ENCODE data around the gene ADA.

Gene ADA

GRCh38 chr20:44624152-44624551 is 27.3 kb downstream of the ADA start:
- no peak for DNase-seq (ENCODE audit: low read depth)

GRCh38 chr20:44622501-44623270 is 28.8 kb downstream of the ADA start:
- no peak for DNase-seq (ENCODE audit: low read depth)

- no peak for DNase-seq (ENCODE audit: low read depth)
These were observed 29.6 kb downstream of the ADA start for GRCh38 chr20:44621939-44622338.

- no peak for DNase-seq (ENCODE audit: low read depth)
These were observed 30.2 kb downstream of the ADA start for GRCh38 chr20:44621325-44621724.

GRCh38 chr20:44620030-44620429 is 31.5 kb downstream of the ADA start:
- DNase-seq (ENCODE audit: low read depth): no peak

- DNase-seq (ENCODE audit: low read depth): no peak
These were observed 32.2 kb downstream of the ADA start for GRCh38 chr20:44619294-44619693.

GRCh38 chr20:44618318-44618731 is 33.2 kb downstream of the ADA start:
- peak; percentile 16 for DNase-seq (ENCODE audit: low read depth)

- DNase-seq (ENCODE audit: low read depth): no peak
These were observed 34.9 kb downstream of the ADA start for GRCh38 chr20:44616604-44616964.

GRCh38 chr20:44615876-44616603 is 35.5 kb downstream of the ADA start:
- DNase-seq (ENCODE audit: low read depth): no peak

GRCh38 chr20:44615169-44615791 is 36.2 kb downstream of the ADA start:
- DNase-seq (ENCODE audit: low read depth): no peak

- no peak for DNase-seq (ENCODE audit: low read depth)
These were observed 37.0 kb downstream of the ADA start for GRCh38 chr20:44614525-44614924.

GRCh38 chr20:44613575-44613974 is 37.9 kb downstream of the ADA start:
- no peak for DNase-seq (ENCODE audit: low read depth)

GRCh38 chr20:44610313-44610962 is 41.1 kb downstream of the ADA start:
- DNase-seq (ENCODE audit: low read depth): no peak

GRCh38 chr20:44609516-44610312 is 41.8 kb downstream of the ADA start:
- DNase-seq (ENCODE audit: low read depth): peak; percentile 75

GRCh38 chr20:44609006-44609515 is 42.4 kb downstream of the ADA start:
- no peak for DNase-seq (ENCODE audit: low read depth)

GRCh38 chr20:44606725-44607441 is 44.6 kb downstream of the ADA start:
- DNase-seq (ENCODE audit: low read depth): no peak

- no peak for DNase-seq (ENCODE audit: low read depth)
These were observed 48.2 kb downstream of the ADA start for GRCh38 chr20:44603327-44603726.

- DNase-seq (ENCODE audit: low read depth): no peak
These were observed 49.7 kb downstream of the ADA start for GRCh38 chr20:44601801-44602204.

- DNase-seq (ENCODE audit: low read depth): no peak
These were observed 50.2 kb downstream of the ADA start for GRCh38 chr20:44601236-44601671.

- no peak for DNase-seq (ENCODE audit: low read depth)
These were observed 50.7 kb downstream of the ADA start for GRCh38 chr20:44600758-44601201.

GRCh38 chr20:44600301-44600700 is 51.2 kb downstream of the ADA start:
- no peak for DNase-seq (ENCODE audit: low read depth)
